Endothelial cell of umbilical vein (primary cell): ENCODE measurements around the gene MFN2. TPM values are rescaled to one million over a fixed set of nuclear protein-coding genes. Genes with fewer than 3 reads are reported as not detected.

Source experiments
- BruUV-seq: library from RNA; stranded (reverse); fragments of 400-500 nt; replicated peaks from 2 replicates; lab custom pipeline; 2021; lab: Mats Ljungman, UMichigan
- CTCF ChIA-PET: fragments of 300-600, 350-600 bp; sonication (Branson Sonifier 250); formaldehyde crosslinking; loops from one replicate; lab custom pipeline; 2021; ENCODE audit warnings: antibody characterized with exemption, inconsistent platforms; lab: Charles Lee
- POLR2A ChIA-PET: fragments of 300-600, 350-600 bp; sonication (Branson Sonifier 250); formaldehyde crosslinking; loops from one replicate; lab custom pipeline; 2021; ENCODE audit warnings: antibody characterized with exemption, inconsistent platforms; lab: Charles Lee
- DNase-seq: peaks from one replicate; pipeline ENCODE4 v3.0.0-alpha.2; 2011; ENCODE audit warnings: low read depth, low spot score
- FAIRE-seq: peaks from 2 replicates; lab custom pipeline; 2011; peaks lifted over from hg19 to GRCh38; lab: Jason Lieb, UNC
- H2AFZ ChIP-seq: 2 replicates; pipeline ENCODE4 v1.6.0; 2012; ENCODE audit warnings: low read depth, low read length, control low read depth, inconsistent platforms
- H3K27ac ChIP-seq: 2 replicates; pipeline ENCODE4 v1.5.1; 2011; ENCODE audit warnings: low read depth, mild to moderate bottlenecking, control low read depth, low read length, moderate library complexity; ENCODE audit not compliant: insufficient read depth
- H3K27me3 ChIP-seq, 2 experiments: 2 replicates each; pipeline versions ENCODE4 v1.6.0 to v1.6.1; 2011; ENCODE audit warnings: low read length in 2 of 2, mixed read lengths in 1 of 2; ENCODE audit not compliant: control insufficient read depth in 2 of 2, insufficient read depth in 2 of 2
- H3K36me3 ChIP-seq, 2 experiments: 2 replicates in 1 of 2; 3 replicates in 1 of 2; pipeline ENCODE4 v1.5.1; 2011; ENCODE audit warnings: low read length in 2 of 2, mild to moderate bottlenecking in 1 of 2, moderate library complexity in 1 of 2; ENCODE audit not compliant: control insufficient read depth in 2 of 2, insufficient read depth in 2 of 2; ENCODE audit errors: extremely low read depth in 1 of 2
- H3K4me1 ChIP-seq: 3 replicates; pipeline ENCODE4 v1.5.1; 2011; ENCODE audit warnings: mild to moderate bottlenecking, low read length; ENCODE audit not compliant: control insufficient read depth, insufficient read depth; ENCODE audit errors: extremely low read depth
- H3K4me2 ChIP-seq: 2 replicates; pipeline ENCODE4 v1.6.1; 2011; ENCODE audit warnings: low read length, control low read depth, mixed read lengths; ENCODE audit not compliant: insufficient read depth
- H3K4me3 ChIP-seq, 3 experiments: fragments of 200-600 bp in 1 of 3; sonication (generic), shearing (Covaris generic) in 1 of 3; replicated peaks in 1 of 3; 2 replicates each; pipeline ENCODE4 v1.5.1; 2011 to 2016; ENCODE audit warnings: control low read depth in 3 of 3, low read length in 3 of 3, mild to moderate bottlenecking in 2 of 3, inconsistent platforms in 1 of 3, low read depth in 1 of 3, moderate library complexity in 1 of 3; ENCODE audit not compliant: insufficient read depth in 1 of 3
- H3K79me2 ChIP-seq: 2 replicates; pipeline ENCODE4 v1.6.0; 2012; ENCODE audit warnings: low read length, inconsistent platforms; ENCODE audit not compliant: control insufficient read depth, insufficient read depth
- H3K9ac ChIP-seq: replicated peaks from 2 replicates; pipeline ENCODE3; 2011; ENCODE audit warnings: low read length, control low read depth; ENCODE audit not compliant: insufficient read depth; ENCODE audit errors: extremely low read depth
- H3K9me1 ChIP-seq: replicated peaks from 3 replicates; pipeline ENCODE4 v1.6.0; 2011; ENCODE audit warnings: mild to moderate bottlenecking, low read length; ENCODE audit not compliant: control insufficient read depth, insufficient read depth; ENCODE audit errors: extremely low read depth
- H3K9me3 ChIP-seq: replicated peaks from 2 replicates; pipeline ENCODE4 v1.5.1; 2012; ENCODE audit warnings: low read length, inconsistent platforms; ENCODE audit not compliant: control insufficient read depth, insufficient read depth
- H4K20me1 ChIP-seq: replicated peaks from 2 replicates; pipeline ENCODE3; 2011; ENCODE audit warnings: mild to moderate bottlenecking, low read length; ENCODE audit not compliant: control insufficient read depth, insufficient read depth; ENCODE audit errors: extremely low read depth
- EZH2 ChIP-seq: IDR thresholded peaks from 2 replicates; pipeline ENCODE4 v1.6.1; 2012; ENCODE audit warnings: borderline replicate concordance, low read depth, mild to moderate bottlenecking, moderate library complexity, low read length, inconsistent platforms; ENCODE audit not compliant: severe bottlenecking
- GATA2 ChIP-seq: IDR thresholded peaks from 2 replicates; pipeline ENCODE4 v1.7.0; 2011; ENCODE audit warnings: low read depth, mild to moderate bottlenecking, moderate library complexity, mixed read lengths, low read length; ENCODE audit not compliant: insufficient read length, insufficient read depth
- JUN ChIP-seq: IDR thresholded peaks from 2 replicates; pipeline ENCODE4 v1.6.1; 2011; ENCODE audit warnings: borderline replicate concordance, low read depth; ENCODE audit not compliant: insufficient read length, insufficient read depth
- MYC ChIP-seq: IDR thresholded peaks from one replicate; pipeline ENCODE4 v1.6.1; 2011; ENCODE audit warnings: mild to moderate bottlenecking, low read depth, low read length
- POLR2A ChIP-seq: IDR thresholded peaks from 2 replicates; pipeline ENCODE4 v1.6.1; 2012; ENCODE audit warnings: low read depth, mild to moderate bottlenecking, control low read depth, low read length
- dilution Hi-C: fragments of 300-500 bp; cut with MboI; formaldehyde crosslinking; loops from one replicate; pipeline ENCODE4 v1.15.0; 2019; ENCODE audit warnings: low sequenced_read_pairs; ENCODE audit not compliant: extremely low pct_ligation_motif_present
- intact Hi-C: fragments of 100-400 bp; cut with micrococcal nuclease; formaldehyde crosslinking; loops from one replicate; pipeline ENCODE4 v1.10.0; 2022
- polyA plus RNA-seq, 4 experiments: library from polyadenylated mRNA; depleted of rRNA in 3 of 4; stranded (reverse) in 3 of 4; unstranded in 1 of 4; fragments of >200 nt; gene quantifications; 2 replicates each; pipeline versions ENCODE4 v1.2.1 to v1.2.3, GENCODE V29; 2011 to 2012; ENCODE audit warnings: missing spikeins in 1 of 4
- total RNA-seq: library from RNA; stranded (reverse); gene quantifications from 2 replicates; pipeline ENCODE4 v1.2.3, GENCODE V29; 2021
- TF ChIP-seq, protein P1 (sequence below), 2 donors: IDR thresholded peaks; 1 replicate in 1 of 2; 2 replicates in 1 of 2; pipeline ENCODE4 v1.5.1; 2011; ENCODE audit warnings: low read length in 2 of 2, mild to moderate bottlenecking in 2 of 2, moderate library complexity in 2 of 2, control low read depth in 1 of 2, inconsistent platforms in 1 of 2, low read depth in 1 of 2; ENCODE audit not compliant: insufficient read depth in 1 of 2; ENCODE audit errors: extremely low read depth in 1 of 2
- TF ChIP-seq, protein P2 (sequence below): IDR thresholded peaks from 2 replicates; pipeline ENCODE4 v1.6.1; 2011; ENCODE audit not compliant: insufficient read depth, insufficient read length

The MFN2 gene
- total and polyA plus RNA-seq, 2 donors (not counting 3 experiments of a cell fraction or from before 2014, with no cell fraction given): 51.4 to 82.4 TPM

DNA sequence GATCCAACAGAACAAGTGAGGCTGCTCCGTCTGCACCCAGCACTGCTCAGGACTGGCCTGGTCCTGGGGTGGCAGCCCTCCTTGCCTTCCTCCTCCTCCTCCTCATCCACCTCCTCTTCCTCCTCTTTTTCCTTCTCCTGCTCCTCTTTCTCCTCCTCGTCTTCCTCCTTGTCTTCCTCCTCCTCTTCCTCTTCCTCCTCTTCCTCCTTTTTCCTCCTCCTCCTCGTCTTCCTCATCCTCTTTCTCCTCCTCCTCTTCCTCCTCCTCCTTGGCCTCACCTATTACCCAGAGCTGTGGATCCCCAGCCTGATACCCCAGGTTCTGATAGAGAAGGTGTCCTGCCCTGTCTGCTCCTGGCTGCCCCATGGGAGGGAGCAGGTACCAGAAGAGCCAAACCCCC, 16.6 kb upstream of the MFN2 start:
- H3K36me3 ChIP-seq: peaks cover 8 to 30% of the 10 kb centered on the region in 2 experiments
- intact Hi-C loops: no loop called here
- CTCF ChIA-PET: no interaction called here

DNA sequence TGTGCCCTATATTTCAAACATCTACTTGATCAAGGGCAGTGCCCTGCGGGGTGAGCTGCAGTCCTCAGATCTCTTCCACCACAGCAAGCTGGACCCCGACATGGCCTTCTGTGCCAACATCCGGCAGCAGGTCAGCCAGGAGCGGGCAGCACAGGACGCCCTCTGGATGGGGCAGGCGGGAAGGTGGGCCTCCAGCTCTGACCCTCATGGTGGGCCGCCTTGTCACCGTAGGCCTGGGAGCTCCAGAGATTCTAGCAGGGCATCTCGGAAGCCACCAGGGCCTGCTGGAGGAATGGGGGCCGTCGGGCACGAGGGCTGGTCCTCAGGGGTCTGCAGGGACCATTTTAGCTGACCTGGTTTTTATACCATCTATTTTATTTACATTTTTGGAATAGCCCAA, 15.6 kb upstream of the MFN2 start:
- intact Hi-C loops: no loop called here
- H3K27ac ChIP-seq: no peak overlapping the region
- no peak overlapping the region for H3K4me2 ChIP-seq
- no peaks in the 10 kb centered on the region for H3K9me3 ChIP-seq
- TF ChIP-seq, protein P1, sequence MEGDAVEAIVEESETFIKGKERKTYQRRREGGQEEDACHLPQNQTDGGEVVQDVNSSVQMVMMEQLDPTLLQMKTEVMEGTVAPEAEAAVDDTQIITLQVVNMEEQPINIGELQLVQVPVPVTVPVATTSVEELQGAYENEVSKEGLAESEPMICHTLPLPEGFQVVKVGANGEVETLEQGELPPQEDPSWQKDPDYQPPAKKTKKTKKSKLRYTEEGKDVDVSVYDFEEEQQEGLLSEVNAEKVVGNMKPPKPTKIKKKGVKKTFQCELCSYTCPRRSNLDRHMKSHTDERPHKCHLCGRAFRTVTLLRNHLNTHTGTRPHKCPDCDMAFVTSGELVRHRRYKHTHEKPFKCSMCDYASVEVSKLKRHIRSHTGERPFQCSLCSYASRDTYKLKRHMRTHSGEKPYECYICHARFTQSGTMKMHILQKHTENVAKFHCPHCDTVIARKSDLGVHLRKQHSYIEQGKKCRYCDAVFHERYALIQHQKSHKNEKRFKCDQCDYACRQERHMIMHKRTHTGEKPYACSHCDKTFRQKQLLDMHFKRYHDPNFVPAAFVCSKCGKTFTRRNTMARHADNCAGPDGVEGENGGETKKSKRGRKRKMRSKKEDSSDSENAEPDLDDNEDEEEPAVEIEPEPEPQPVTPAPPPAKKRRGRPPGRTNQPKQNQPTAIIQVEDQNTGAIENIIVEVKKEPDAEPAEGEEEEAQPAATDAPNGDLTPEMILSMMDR (IDR thresholded peaks at IDR 0.05; ENCODE audit: extremely low read depth in 1 of 2, insufficient read depth in 1 of 2, low read depth in 1 of 2, low read length in 2 of 2): no peak
- TF ChIP-seq, protein P2, sequence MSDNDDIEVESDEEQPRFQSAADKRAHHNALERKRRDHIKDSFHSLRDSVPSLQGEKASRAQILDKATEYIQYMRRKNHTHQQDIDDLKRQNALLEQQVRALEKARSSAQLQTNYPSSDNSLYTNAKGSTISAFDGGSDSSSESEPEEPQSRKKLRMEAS: no peak
- no peak for TF ChIP-seq POLR2A
- TF ChIP-seq JUN: no peak
- TF ChIP-seq EZH2: no peak
- H3K79me2 ChIP-seq: no peaks in the 10 kb centered on the region
- no peak overlapping the region for H3K9ac ChIP-seq
- H3K4me1 ChIP-seq: no peaks in the 10 kb centered on the region
- H3K9me1 ChIP-seq: no peaks in the 10 kb centered on the region
- ChIA-PET CTCF (no interaction called here), POLR2A (no interaction called here)
- no peaks in the 10 kb centered on the region for H4K20me1 ChIP-seq
- H3K4me3 ChIP-seq: no peak overlapping the region
- FAIRE-seq (no peak), DNase-seq (no peak)
- dilution Hi-C loops: no loop called here
- peaks cover 10 to 34% of the 10 kb centered on the region in 2 experiments for H3K36me3 ChIP-seq
- BruUV-seq: no TSS peak
- H3K27me3 ChIP-seq: no peaks in the 10 kb centered on the region
- no peak overlapping the region for H2AFZ ChIP-seq

More for the DNA sequence above, 16.6 kb upstream of the MFN2 start:
- POLR2A ChIA-PET: no interaction called here
- H3K9me3 ChIP-seq: no peaks in the 10 kb centered on the region
- H2AFZ ChIP-seq: no peak overlapping the region
- no peaks in the 10 kb centered on the region for H3K79me2 ChIP-seq
- TF ChIP-seq GATA2 (no peak), MYC (no peak)
- TF ChIP-seq, protein P2: no peak
- TF ChIP-seq, protein P1 (IDR thresholded peaks at IDR 0.05; ENCODE audit: extremely low read depth in 1 of 2, insufficient read depth in 1 of 2, low read depth in 1 of 2, low read length in 2 of 2): no peak
- no peaks in the 10 kb centered on the region for H3K27me3 ChIP-seq
- H3K4me3 ChIP-seq: no peak overlapping the region
- H3K9me1 ChIP-seq: no peaks in the 10 kb centered on the region
- DNase-seq (no peak), FAIRE-seq (no peak)
- dilution Hi-C loops: no loop called here
- H4K20me1 ChIP-seq: no peaks in the 10 kb centered on the region
- H3K4me2 ChIP-seq: no peak overlapping the region
- no peak overlapping the region for H3K27ac ChIP-seq
- no TSS peak for BruUV-seq
- no peaks in the 10 kb centered on the region for H3K4me1 ChIP-seq
- H3K9ac ChIP-seq: no peak overlapping the region
